Prostate gland (tissue), 2 donors: ENCODE data around the gene SLC51A.

Experiments
- POLR2A ChIP-seq: fragments of 450-650 bp; IDR thresholded peaks from one replicate; pipeline ENCODE4 v1.6.1; 2016; ENCODE audit warnings: antibody characterized with exemption, mild to moderate bottlenecking
- TF ChIP-seq, protein P1 (sequence below), 4 experiments: fragments of 200-600 bp in 2 of 4; fragments of 450-650 bp in 2 of 4; sonication (generic) in 2 of 4; IDR thresholded peaks; 1 replicate in 3 of 4; 2 replicates in 1 of 4; pipeline ENCODE4 v1.5.1; 2016 to 2019; ENCODE audit warnings: antibody characterized with exemption in 4 of 4, mild to moderate bottlenecking in 2 of 4, moderate library complexity in 2 of 4

DNA sequence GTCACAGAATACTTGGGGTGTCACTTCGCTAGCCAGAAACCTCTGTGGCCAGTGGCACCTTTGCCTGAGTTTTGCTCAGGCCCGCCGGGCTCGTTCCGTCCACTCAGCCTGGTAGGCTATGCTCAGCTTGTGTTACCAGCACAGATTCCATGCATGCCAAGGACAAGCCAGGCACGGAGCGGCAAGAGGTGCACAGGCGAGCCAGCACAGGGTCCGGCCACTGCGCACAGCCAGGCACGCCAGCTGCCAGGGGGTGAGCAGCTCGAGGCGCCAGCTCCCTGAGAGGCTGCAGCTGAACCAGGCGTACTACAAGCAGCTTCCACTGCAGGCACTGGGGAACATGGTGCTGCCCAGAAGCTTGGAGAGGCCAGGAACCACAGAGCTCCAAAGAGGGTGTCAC lies 56.5 kb downstream of the SLC51A start:
- TF ChIP-seq, protein P1, sequence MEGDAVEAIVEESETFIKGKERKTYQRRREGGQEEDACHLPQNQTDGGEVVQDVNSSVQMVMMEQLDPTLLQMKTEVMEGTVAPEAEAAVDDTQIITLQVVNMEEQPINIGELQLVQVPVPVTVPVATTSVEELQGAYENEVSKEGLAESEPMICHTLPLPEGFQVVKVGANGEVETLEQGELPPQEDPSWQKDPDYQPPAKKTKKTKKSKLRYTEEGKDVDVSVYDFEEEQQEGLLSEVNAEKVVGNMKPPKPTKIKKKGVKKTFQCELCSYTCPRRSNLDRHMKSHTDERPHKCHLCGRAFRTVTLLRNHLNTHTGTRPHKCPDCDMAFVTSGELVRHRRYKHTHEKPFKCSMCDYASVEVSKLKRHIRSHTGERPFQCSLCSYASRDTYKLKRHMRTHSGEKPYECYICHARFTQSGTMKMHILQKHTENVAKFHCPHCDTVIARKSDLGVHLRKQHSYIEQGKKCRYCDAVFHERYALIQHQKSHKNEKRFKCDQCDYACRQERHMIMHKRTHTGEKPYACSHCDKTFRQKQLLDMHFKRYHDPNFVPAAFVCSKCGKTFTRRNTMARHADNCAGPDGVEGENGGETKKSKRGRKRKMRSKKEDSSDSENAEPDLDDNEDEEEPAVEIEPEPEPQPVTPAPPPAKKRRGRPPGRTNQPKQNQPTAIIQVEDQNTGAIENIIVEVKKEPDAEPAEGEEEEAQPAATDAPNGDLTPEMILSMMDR (IDR thresholded peaks at IDR 0.05) = no peak
- no peak for TF ChIP-seq POLR2A
